Activated naive CD8-positive, alpha-beta T cell (primary cell): ENCODE measurements around the gene MMEL1.
"Not testable (repeated sequence)": the region's sequence is repeated elsewhere in the genome, so short reads cannot be mapped to it uniquely, and the experiment has no call there.

ENCODE experiments used
- H3K27ac Mint-ChIP-seq: one replicate; pipeline ENCODE4 v1.8.0; 2021; ENCODE audit warnings: mixed read lengths
- H3K27me3 Mint-ChIP-seq: one replicate; pipeline ENCODE4 v1.8.0; 2021; ENCODE audit warnings: mixed read lengths
- H3K36me3 Mint-ChIP-seq: one replicate; pipeline ENCODE4 v1.8.0; 2021; ENCODE audit warnings: mixed read lengths
- H3K4me1 Mint-ChIP-seq: one replicate; pipeline ENCODE4 v1.8.0; 2021; ENCODE audit warnings: low read depth, mixed read lengths
- H3K4me3 Mint-ChIP-seq: one replicate; pipeline ENCODE4 v1.8.0; 2021; ENCODE audit warnings: mild to moderate bottlenecking, mixed read lengths
- H3K9me3 Mint-ChIP-seq: one replicate; pipeline ENCODE4 v1.8.0; 2021; ENCODE audit warnings: low read depth, mixed read lengths

The MMEL1 gene

GRCh38 chr1:2632561-2633361 is at the start of gene MMEL1:
MMEL1 (minus strand) TSS chr1:2633016; CDS start chr1:2629484, 3,532 bp downstream.
- Mint-ChIP-seq H3K4me1 (peaks cover 10% of the 10 kb centered on the region), H3K27ac (no peak within 1 kb of the TSS), H3K36me3 (no peaks in the 10 kb centered on the region), H3K4me3 (no peak within 1 kb of the TSS), H3K9me3 (no peaks in the 10 kb centered on the region), H3K27me3 (peaks cover 11% of the 10 kb centered on the region)

- H3K4me1 Mint-ChIP-seq, H3K27me3 Mint-ChIP-seq, H3K36me3 Mint-ChIP-seq, H3K9me3 Mint-ChIP-seq, H3K27ac Mint-ChIP-seq, H3K4me3 Mint-ChIP-seq: not testable (repeated sequence)
Observed at GRCh38 chr1:2676726-2677125, 43.9 kb upstream of the MMEL1 start.

GRCh38 chr1:2671656-2672055 is 38.8 kb upstream of the MMEL1 start:
- H3K36me3 Mint-ChIP-seq, H3K9me3 Mint-ChIP-seq, H3K4me3 Mint-ChIP-seq, H3K4me1 Mint-ChIP-seq, H3K27me3 Mint-ChIP-seq, H3K27ac Mint-ChIP-seq: not testable (repeated sequence)

- H3K36me3 Mint-ChIP-seq, H3K4me3 Mint-ChIP-seq, H3K9me3 Mint-ChIP-seq, H3K27ac Mint-ChIP-seq, H3K4me1 Mint-ChIP-seq, H3K27me3 Mint-ChIP-seq: not testable (repeated sequence)
Observed at GRCh38 chr1:2659806-2660205, 27.0 kb upstream of the MMEL1 start.

- not testable (repeated sequence) for H3K4me3 Mint-ChIP-seq, H3K36me3 Mint-ChIP-seq, H3K4me1 Mint-ChIP-seq, H3K27ac Mint-ChIP-seq, H3K9me3 Mint-ChIP-seq
- H3K27me3 Mint-ChIP-seq = peaks cover 27% of the 10 kb centered on the region
Observed at GRCh38 chr1:2657909-2658308, 25.1 kb upstream of the MMEL1 start.

GRCh38 chr1:2657124-2657523 is 24.3 kb upstream of the MMEL1 start:
- H3K4me3 Mint-ChIP-seq, H3K9me3 Mint-ChIP-seq, H3K27ac Mint-ChIP-seq, H3K36me3 Mint-ChIP-seq, H3K4me1 Mint-ChIP-seq: not testable (repeated sequence)
- peaks cover 29% of the 10 kb centered on the region for H3K27me3 Mint-ChIP-seq

- peaks cover 30% of the 10 kb centered on the region for H3K27me3 Mint-ChIP-seq
- not testable (repeated sequence) for H3K4me1 Mint-ChIP-seq, H3K9me3 Mint-ChIP-seq, H3K27ac Mint-ChIP-seq, H3K4me3 Mint-ChIP-seq, H3K36me3 Mint-ChIP-seq
Observed at GRCh38 chr1:2655598-2656434, 23.0 kb upstream of the MMEL1 start.

- not testable (repeated sequence) for H3K27ac Mint-ChIP-seq, H3K4me1 Mint-ChIP-seq
Observed at GRCh38 chr1:2654443-2654948, 21.7 kb upstream of the MMEL1 start.

GRCh38 chr1:2653741-2654442 is 21.1 kb upstream of the MMEL1 start:
- not testable (repeated sequence) for H3K9me3 Mint-ChIP-seq, H3K36me3 Mint-ChIP-seq, H3K4me1 Mint-ChIP-seq, H3K4me3 Mint-ChIP-seq, H3K27ac Mint-ChIP-seq
- peaks cover 30% of the 10 kb centered on the region for H3K27me3 Mint-ChIP-seq

More at GRCh38 chr1:2654443-2654948, 21.7 kb upstream of the MMEL1 start:
- H3K9me3 Mint-ChIP-seq, H3K36me3 Mint-ChIP-seq, H3K4me3 Mint-ChIP-seq: not testable (repeated sequence)
- peaks cover 30% of the 10 kb centered on the region for H3K27me3 Mint-ChIP-seq

- not testable (repeated sequence) for H3K27ac Mint-ChIP-seq
Observed at GRCh38 chr1:2652926-2653571, 20.2 kb upstream of the MMEL1 start.

GRCh38 chr1:2652152-2652925 is 19.5 kb upstream of the MMEL1 start:
- not testable (repeated sequence) for H3K9me3 Mint-ChIP-seq, H3K36me3 Mint-ChIP-seq, H3K27ac Mint-ChIP-seq, H3K4me3 Mint-ChIP-seq, H3K4me1 Mint-ChIP-seq
- peaks cover 30% of the 10 kb centered on the region for H3K27me3 Mint-ChIP-seq

More at GRCh38 chr1:2652926-2653571, 20.2 kb upstream of the MMEL1 start:
- H3K4me3 Mint-ChIP-seq, H3K9me3 Mint-ChIP-seq, H3K4me1 Mint-ChIP-seq, H3K36me3 Mint-ChIP-seq: not testable (repeated sequence)
- peaks cover 30% of the 10 kb centered on the region for H3K27me3 Mint-ChIP-seq

GRCh38 chr1:2650967-2651645 is 18.3 kb upstream of the MMEL1 start:
- Mint-ChIP-seq H3K27ac (no peak overlapping the region), H3K9me3 (peaks cover 10% of the 10 kb centered on the region), H3K4me1 (no peaks in the 10 kb centered on the region), H3K27me3 (peaks cover 30% of the 10 kb centered on the region), H3K36me3 (peaks cover 8% of the 10 kb centered on the region), H3K4me3 (no peak overlapping the region)

- Mint-ChIP-seq H3K4me1 (peaks cover 7% of the 10 kb centered on the region), H3K9me3 (peaks cover 10% of the 10 kb centered on the region), H3K27me3 (no peaks in the 10 kb centered on the region), H3K36me3 (peaks cover 8% of the 10 kb centered on the region), H3K27ac (no peak overlapping the region), H3K4me3 (no peak overlapping the region)
Observed at GRCh38 chr1:2646837-2647236, 14.0 kb upstream of the MMEL1 start.

GRCh38 chr1:2645776-2646175 is 13.0 kb upstream of the MMEL1 start:
- H3K4me1 Mint-ChIP-seq = peaks cover 7% of the 10 kb centered on the region
- peak overlapping the region; percentile 34 for H3K27ac Mint-ChIP-seq
- H3K4me3 Mint-ChIP-seq = no peak overlapping the region
- peaks cover 10% of the 10 kb centered on the region for H3K9me3 Mint-ChIP-seq
- H3K36me3 Mint-ChIP-seq = peaks cover 8% of the 10 kb centered on the region
- H3K27me3 Mint-ChIP-seq = no peaks in the 10 kb centered on the region
